Measurements from ENCODE around the gene SMAGP. TPM values are rescaled to one million over a fixed set of nuclear protein-coding genes. Genes with fewer than 3 reads are reported as not detected.

Gene SMAGP
- total RNA-seq, 1 experiment from 2014 or later, result 12.4 TPM

GRCh38 chr12:51224625-51225024 lies 45.6 kb downstream of the SMAGP start:
- DNase-seq, result no peak
- Histone ChIP-seq H3K4ac (ENCODE audit: low read depth, low read length) (no peak overlapping the region), H2BK15ac (ENCODE audit: low read depth, low read length) (no peak overlapping the region), H4K8ac (replicated peaks; ENCODE audit: insufficient read length, low read depth, low read length) (no peak overlapping the region), H2BK5ac (ENCODE audit: insufficient read length, low read length) (no peak overlapping the region), H4K5ac (ENCODE audit: insufficient read length, low read depth, low read length) (no peak overlapping the region), H2AFZ (ENCODE audit: low read length) (no peak overlapping the region), H2AK5ac (ENCODE audit: insufficient read length, low read length) (no peak overlapping the region), H3K9ac (ENCODE audit: extremely low read depth, insufficient read length, low read length) (no peak overlapping the region), H3K14ac (ENCODE audit: insufficient read depth, low read length) (no peak overlapping the region), H2BK120ac (ENCODE audit: low read depth, low read length, poor library complexity, severe bottlenecking) (no peak overlapping the region), H3K23me2 (ENCODE audit: insufficient read length, low read depth, low read length, poor library complexity, severe bottlenecking) (no peaks in the 10 kb centered on the region), H3K27me3 (ENCODE audit: insufficient read depth, low read length) (no peaks in the 10 kb centered on the region), H3K79me2 (ENCODE audit: insufficient read depth, low read length) (no peaks in the 10 kb centered on the region), H2BK20ac (ENCODE audit: low read depth, low read length, poor library complexity, severe bottlenecking) (no peak overlapping the region), H3K79me1 (ENCODE audit: insufficient read depth, low read depth, low read length, poor library complexity, severe bottlenecking) (no peaks in the 10 kb centered on the region), H3K9me3 (ENCODE audit: control insufficient read depth, low read depth, low read length) (no peaks in the 10 kb centered on the region), H3K4me1 (ENCODE audit: insufficient read depth, low read length) (no peaks in the 10 kb centered on the region), H3K18ac (ENCODE audit: insufficient read length, low read depth, low read length) (no peak overlapping the region), H3T11ph (ENCODE audit: low read length) (no peak overlapping the region), H3K56ac (ENCODE audit: insufficient read length, low read depth, low read length) (no peak overlapping the region), H3K27ac (ENCODE audit: insufficient read length, low read depth, low read length) (no peak overlapping the region), H4K91ac (ENCODE audit: insufficient read length, low read depth, low read length) (no peak overlapping the region), H3K4me2 (ENCODE audit: insufficient read depth, insufficient read length, low read length) (no peak overlapping the region), H3K23ac (ENCODE audit: insufficient read length, low read depth, low read length) (no peak overlapping the region), H4K20me1 (ENCODE audit: control insufficient read depth, insufficient read depth, insufficient read length) (no peaks in the 10 kb centered on the region), H2BK12ac (ENCODE audit: insufficient read length, low read depth, low read length) (no peak overlapping the region)
- Mint-ChIP-seq H3K27ac (no peak overlapping the region), H3K36me3 (ENCODE audit: insufficient read depth in 1 of 3, low read depth in 3 of 3) (peaks cover 0 to 7% (median 2%) of the 10 kb centered on the region in 3 experiments; a peak in 4 of 7 replicates), H3K4me1 (0 out of 4 replicates have a peak, but pooled peaks cover 0 to 2% of the 10 kb centered on the region in 2 experiments), H3K9me3 (no peaks in the 10 kb centered on the region), H3K4me3 (no peak overlapping the region), H3K27me3 (ENCODE audit: low read depth) (no peaks in the 10 kb centered on the region)
- no CpG with 5 or more reads among the region's 3 CpGs for WGBS (ENCODE audit: extremely low coverage, insufficient read length, low lambda C conversion rate)
- TF ChIP-seq, protein P1, sequence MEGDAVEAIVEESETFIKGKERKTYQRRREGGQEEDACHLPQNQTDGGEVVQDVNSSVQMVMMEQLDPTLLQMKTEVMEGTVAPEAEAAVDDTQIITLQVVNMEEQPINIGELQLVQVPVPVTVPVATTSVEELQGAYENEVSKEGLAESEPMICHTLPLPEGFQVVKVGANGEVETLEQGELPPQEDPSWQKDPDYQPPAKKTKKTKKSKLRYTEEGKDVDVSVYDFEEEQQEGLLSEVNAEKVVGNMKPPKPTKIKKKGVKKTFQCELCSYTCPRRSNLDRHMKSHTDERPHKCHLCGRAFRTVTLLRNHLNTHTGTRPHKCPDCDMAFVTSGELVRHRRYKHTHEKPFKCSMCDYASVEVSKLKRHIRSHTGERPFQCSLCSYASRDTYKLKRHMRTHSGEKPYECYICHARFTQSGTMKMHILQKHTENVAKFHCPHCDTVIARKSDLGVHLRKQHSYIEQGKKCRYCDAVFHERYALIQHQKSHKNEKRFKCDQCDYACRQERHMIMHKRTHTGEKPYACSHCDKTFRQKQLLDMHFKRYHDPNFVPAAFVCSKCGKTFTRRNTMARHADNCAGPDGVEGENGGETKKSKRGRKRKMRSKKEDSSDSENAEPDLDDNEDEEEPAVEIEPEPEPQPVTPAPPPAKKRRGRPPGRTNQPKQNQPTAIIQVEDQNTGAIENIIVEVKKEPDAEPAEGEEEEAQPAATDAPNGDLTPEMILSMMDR (conservative IDR thresholded peaks at IDR 0.05), result no peak

Data from H9 (cell line).